Testis (tissue), 3 donors: Measurements from ENCODE around the gene SPIN2A. TPM values are rescaled to one million over a fixed set of nuclear protein-coding genes. Genes with fewer than 3 reads are reported as not detected.
"Not testable (repeated sequence)": the region's sequence is repeated elsewhere in the genome, so short reads cannot be mapped to it uniquely, and the experiment has no call there.

ENCODE experiments used
- DNase-seq: peaks from one replicate; pipeline ENCODE4 v3.0.0-alpha.2; 2019
- H3K27ac ChIP-seq, 2 donors: fragments of 200-600 bp; sonication (generic); one replicate each; pipeline ENCODE4 v1.5.1; 2019
- H3K27me3 ChIP-seq: fragments of 200-600 bp; sonication (generic); one replicate; pipeline ENCODE4 v1.5.1; 2019
- H3K36me3 ChIP-seq: fragments of 200-600 bp; sonication (generic); one replicate; pipeline ENCODE4 v1.5.1; 2017; ENCODE audit warnings: low read depth; ENCODE audit errors: missing control alignments
- H3K4me1 ChIP-seq: fragments of 200-600 bp; sonication (generic); one replicate; pipeline ENCODE4 v1.5.1; 2019
- H3K4me3 ChIP-seq, 2 donors: fragments of 200-600 bp; sonication (generic); one replicate each; pipeline ENCODE4 v1.5.1; 2017 to 2019
- H3K9me3 ChIP-seq: fragments of 200-600 bp; sonication (generic); one replicate; pipeline ENCODE4 v1.5.1; 2017
- CTCF ChIP-seq, 3 experiments: fragments of 450-650 bp in 2 of 3; fragments of 200-600 bp in 1 of 3; sonication (generic) in 1 of 3; IDR thresholded peaks; one replicate each; pipeline ENCODE4 v1.5.1; 2016 to 2019; ENCODE audit warnings: antibody characterized with exemption in 3 of 3, mild to moderate bottlenecking in 2 of 3, moderate library complexity in 1 of 3
- POLR2A ChIP-seq: fragments of 450-650 bp; IDR thresholded peaks from one replicate; pipeline ENCODE4 v1.6.1; 2017; ENCODE audit warnings: antibody characterized with exemption, mild to moderate bottlenecking, moderate library complexity
- WGBS, 2 donors: methylation state at CpG; one replicate each; pipeline ENCODE4 v1.1.5; 2018; 5-methylcytosine and 5-hydroxymethylcytosine counted together
- intact Hi-C: fragments of 100-400 bp; cut with DNase I; formaldehyde crosslinking; loops from one replicate; pipeline ENCODE4 v1.15.1; 2023; ENCODE audit warnings: low total_unique reads
- polyA plus RNA-seq: library from polyadenylated mRNA; stranded (reverse); fragments of 350-450 nt; fragmentation: Illumina TruSeq; extraction: RNeasy Lipid Tissue Mini Kit (QIAGEN cat#74804); gene quantifications from one replicate; pipeline ENCODE4 v1.2.3, GENCODE V29; 2014; ENCODE audit warnings: low read depth, low replicate concordance; ENCODE audit not compliant: insufficient read depth
- total RNA-seq, 2 donors: library from RNA; depleted of rRNA; stranded (reverse); fragments of >200 nt; gene quantifications; one replicate each; pipeline ENCODE4 v1.2.3, GENCODE V29; 2016

The SPIN2A gene
- total and polyA plus RNA-seq, 3 donors from 2014 or later: 0.34 to 0.99 (median 0.71) TPM

GRCh38 chrX:57119416-57119815 is 17.8 kb downstream of the SPIN2A start:
- Histone ChIP-seq H3K9me3 (no peaks in the 10 kb centered on the region), H3K27ac (no peak overlapping the region), H3K27me3 (no peaks in the 10 kb centered on the region), H3K4me1 (no peaks in the 10 kb centered on the region), H3K36me3 (no peaks in the 10 kb centered on the region), H3K4me3 (no peak overlapping the region)
- TF ChIP-seq POLR2A: no peak
- TF ChIP-seq CTCF (IDR thresholded peaks at IDR 0.05): no peak
- DNase-seq: no peak
- intact Hi-C loops: no loop called here
- 90 to 95% methylated on average over 1 of the region's 1 CpG for WGBS, 2 donors

- H3K4me3 ChIP-seq, DNase-seq, H3K4me1 ChIP-seq, H3K27ac ChIP-seq, intact Hi-C loops, H3K9me3 ChIP-seq, H3K27me3 ChIP-seq, H3K36me3 ChIP-seq: not testable (repeated sequence)
- 42 to 65% methylated on average over 4 of the region's 4 CpGs for WGBS, 2 donors
Observed at GRCh38 chrX:57117566-57117965, 19.6 kb downstream of the SPIN2A start.

GRCh38 chrX:57104921-57105398 is 32.2 kb downstream of the SPIN2A start:
- H3K9me3 ChIP-seq: no peaks in the 10 kb centered on the region
- 86 to 94% methylated on average over 1 to 2 of the region's 2 CpGs for WGBS, 2 donors
- intact Hi-C loops: no loop called here
- H3K4me3 ChIP-seq: no peak overlapping the region
- no peak overlapping the region for H3K27ac ChIP-seq
- TF ChIP-seq POLR2A (no peak), CTCF (IDR thresholded peaks at IDR 0.05) (no peak)
- no peaks in the 10 kb centered on the region for H3K4me1 ChIP-seq
- no peaks in the 10 kb centered on the region for H3K36me3 ChIP-seq
- no peak for DNase-seq
- no peaks in the 10 kb centered on the region for H3K27me3 ChIP-seq

- Histone ChIP-seq H3K4me1 (no peaks in the 10 kb centered on the region), H3K27ac (no peak overlapping the region), H3K36me3 (no peaks in the 10 kb centered on the region), H3K4me3 (no peak overlapping the region), H3K9me3 (no peaks in the 10 kb centered on the region), H3K27me3 (no peaks in the 10 kb centered on the region)
- intact Hi-C loops: no loop called here
- TF ChIP-seq CTCF (IDR thresholded peaks at IDR 0.05) (no peak), POLR2A (no peak)
- DNase-seq: no peak
- WGBS, 2 donors: 60 to 76% methylated on average over 4 of the region's 4 CpGs
Observed at GRCh38 chrX:57104406-57104805, 32.8 kb downstream of the SPIN2A start.

- Histone ChIP-seq H3K9me3 (no peaks in the 10 kb centered on the region), H3K4me3 (no peak overlapping the region), H3K27ac (no peak overlapping the region), H3K4me1 (no peaks in the 10 kb centered on the region), H3K36me3 (no peaks in the 10 kb centered on the region), H3K27me3 (no peaks in the 10 kb centered on the region)
- DNase-seq: no peak
- intact Hi-C loops: no loop called here
- 72 to 89% methylated on average over 3 of the region's 3 CpGs for WGBS, 2 donors
- TF ChIP-seq POLR2A (no peak), CTCF (IDR thresholded peaks at IDR 0.05) (no peak)
Observed at GRCh38 chrX:57103489-57103888, 33.7 kb downstream of the SPIN2A start.

- H3K27me3 ChIP-seq, H3K9me3 ChIP-seq, H3K27ac ChIP-seq, intact Hi-C loops, H3K36me3 ChIP-seq, H3K4me3 ChIP-seq, H3K4me1 ChIP-seq, DNase-seq: not testable (repeated sequence)
- 55 to 81% methylated on average over 4 to 6 of the region's 6 CpGs for WGBS, 2 donors
Observed at GRCh38 chrX:57102918-57103317, 34.3 kb downstream of the SPIN2A start.
